ENCODE data around the gene ARHGEF12.
A peak's percentile ranks its signal among the peaks of the same experiment; 100 is the strongest.

Gene ARHGEF12

GRCh38 chr11:120335908-120336640 lies at the start of gene ARHGEF12:
TSS of gene ARHGEF12 (plus strand) at chr11:120336413. CDS start at chr11:120337244, 831 bp downstream.
- Histone ChIP-seq H3F3A (ENCODE audit: insufficient read depth) (peaks cover 16% of the 10 kb centered on the region), H3K4me2 (ENCODE audit: low read depth, low read length, poor library complexity, severe bottlenecking) (peak within 1 kb of the TSS; percentile 96), H4K20me1 (ENCODE audit: low read depth, low read length) (peaks cover 24% of the 10 kb centered on the region), H3K4me3 (ENCODE audit: insufficient read depth, low read length, poor library complexity, severe bottlenecking) (peak within 1 kb of the TSS; percentile 88), H3K27ac (ENCODE audit: low read depth, low read length) (peak within 1 kb of the TSS; percentile 2), H3K27me3 (ENCODE audit: low read length) (no peaks in the 10 kb centered on the region), H3K9ac (ENCODE audit: low read length) (peak within 1 kb of the TSS; percentile 70), H3K9me3 (ENCODE audit: insufficient read depth, low read length) (no peaks in the 10 kb centered on the region), H3K9me2 (replicated peaks; ENCODE audit: insufficient read depth, low read length) (no peaks in the 10 kb centered on the region), H2AFZ (ENCODE audit: low read depth, low read length, severe bottlenecking) (peak within 1 kb of the TSS; percentile 91), H3K36me3 (ENCODE audit: low read length) (no peaks in the 10 kb centered on the region), H3K79me2 (ENCODE audit: insufficient read depth, low read length) (no peaks in the 10 kb centered on the region)
- TF ChIP-seq CTCF (IDR thresholded peaks at IDR 0.05; ENCODE audit: insufficient read depth, low read length, poor library complexity, severe bottlenecking) (peak; percentile 89), EZH2phosphoT487 (conservative IDR thresholded peaks at IDR 0.05; ENCODE audit: low read length) (no peak)

GRCh38 chr11:120288021-120288420 lies 48.2 kb upstream of the ARHGEF12 start:
- Histone ChIP-seq H3K27me3 (ENCODE audit: low read length) (no peaks in the 10 kb centered on the region), H3K9me2 (replicated peaks; ENCODE audit: insufficient read depth, low read length) (no peaks in the 10 kb centered on the region), H3K36me3 (ENCODE audit: low read length) (no peaks in the 10 kb centered on the region), H2AFZ (ENCODE audit: low read depth, low read length, severe bottlenecking) (no peak overlapping the region), H3K4me3 (ENCODE audit: insufficient read depth, low read length, poor library complexity, severe bottlenecking) (no peak overlapping the region), H4K20me1 (ENCODE audit: low read depth, low read length) (no peaks in the 10 kb centered on the region), H3K4me2 (ENCODE audit: low read depth, low read length, poor library complexity, severe bottlenecking) (no peak overlapping the region), H3K9me3 (ENCODE audit: insufficient read depth, low read length) (no peaks in the 10 kb centered on the region), H3K9ac (ENCODE audit: low read length) (no peak overlapping the region), H3K79me2 (ENCODE audit: insufficient read depth, low read length) (no peaks in the 10 kb centered on the region), H3F3A (ENCODE audit: insufficient read depth) (no peaks in the 10 kb centered on the region), H3K27ac (ENCODE audit: low read depth, low read length) (no peak overlapping the region)
- TF ChIP-seq CTCF (IDR thresholded peaks at IDR 0.05; ENCODE audit: insufficient read depth, low read length, poor library complexity, severe bottlenecking) = no peak
- no peak for TF ChIP-seq EZH2phosphoT487 (conservative IDR thresholded peaks at IDR 0.05; ENCODE audit: low read length)

GRCh38 chr11:120289426-120289825 lies 46.8 kb upstream of the ARHGEF12 start:
- no peak overlapping the region for H3K27ac ChIP-seq (ENCODE audit: low read depth, low read length)
- no peak overlapping the region for H3K9ac ChIP-seq (ENCODE audit: low read length)
- no peak overlapping the region for H3K4me3 ChIP-seq (ENCODE audit: insufficient read depth, low read length, poor library complexity, severe bottlenecking)
- H3K9me3 ChIP-seq (ENCODE audit: insufficient read depth, low read length) = no peaks in the 10 kb centered on the region
- H2AFZ ChIP-seq (ENCODE audit: low read depth, low read length, severe bottlenecking) = peak overlapping the region; percentile 43
- no peaks in the 10 kb centered on the region for H3K36me3 ChIP-seq (ENCODE audit: low read length)
- H3K79me2 ChIP-seq (ENCODE audit: insufficient read depth, low read length) = no peaks in the 10 kb centered on the region
- H4K20me1 ChIP-seq (ENCODE audit: low read depth, low read length) = no peaks in the 10 kb centered on the region
- no peak for TF ChIP-seq CTCF (IDR thresholded peaks at IDR 0.05; ENCODE audit: insufficient read depth, low read length, poor library complexity, severe bottlenecking)
- TF ChIP-seq EZH2phosphoT487 (conservative IDR thresholded peaks at IDR 0.05; ENCODE audit: low read length) = no peak
- H3K4me2 ChIP-seq (ENCODE audit: low read depth, low read length, poor library complexity, severe bottlenecking) = no peak overlapping the region
- no peaks in the 10 kb centered on the region for H3F3A ChIP-seq (ENCODE audit: insufficient read depth)
- no peaks in the 10 kb centered on the region for H3K9me2 ChIP-seq (replicated peaks; ENCODE audit: insufficient read depth, low read length)
- no peaks in the 10 kb centered on the region for H3K27me3 ChIP-seq (ENCODE audit: low read length)
